Thyroid gland (tissue), 4 donors: Measurements from ENCODE around the gene CLGN. TPM values are rescaled to one million over a fixed set of nuclear protein-coding genes. Genes with fewer than 3 reads are reported as not detected.

Source experiments
- DNase-seq, 2 donors: peaks; one replicate each; pipeline ENCODE4 v3.0.0-alpha.2; 2019
- H3K27ac ChIP-seq, 3 donors: fragments of 200-600 bp; sonication (generic); 1 replicate in 2 of 3; 2 replicates in 1 of 3; pipeline ENCODE4 v1.5.1; 2016 to 2019; ENCODE audit warnings: mild to moderate bottlenecking in 1 of 3, moderate library complexity in 1 of 3
- H3K27me3 ChIP-seq: fragments of 200-600 bp; sonication (generic); one replicate; pipeline ENCODE4 v1.5.1; 2019
- H3K36me3 ChIP-seq, 2 donors: fragments of 200-600 bp; sonication (generic); one replicate each; pipeline ENCODE4 v1.5.1; 2016 to 2019
- H3K4me1 ChIP-seq, 2 donors: fragments of 200-600 bp; sonication (generic); one replicate each; pipeline ENCODE4 v1.5.1; 2017 to 2019
- H3K4me3 ChIP-seq, 3 donors: fragments of 200-600 bp; sonication (generic); replicated peaks in 1 of 3; 1 replicate in 2 of 3; 2 replicates in 1 of 3; pipeline ENCODE4 v1.5.1; 2016; ENCODE audit warnings: mild to moderate bottlenecking in 1 of 3
- H3K9me3 ChIP-seq: fragments of 200-600 bp; sonication (generic); one replicate; pipeline ENCODE4 v1.5.1; 2017
- CTCF ChIP-seq, 6 experiments: fragments of 200-600 bp in 3 of 6; fragments of 450-650 bp in 3 of 6; sonication (generic) in 3 of 6; IDR thresholded peaks; one replicate each; pipeline ENCODE4 v1.5.1; 2016 to 2019; ENCODE audit warnings: antibody characterized with exemption in 6 of 6, mild to moderate bottlenecking in 2 of 6, inconsistent platforms in 1 of 6, moderate library complexity in 1 of 6
- POLR2A ChIP-seq, 2 donors: fragments of 450-650 bp; IDR thresholded peaks; one replicate each; pipeline ENCODE4 v1.6.1; 2017; ENCODE audit warnings: antibody characterized with exemption in 2 of 2, mild to moderate bottlenecking in 2 of 2, moderate library complexity in 1 of 2
- WGBS, 2 donors: methylation state at CpG; one replicate each; pipeline ENCODE4 v1.1.5; 2017; 5-methylcytosine and 5-hydroxymethylcytosine counted together
- intact Hi-C: fragments of 100-400 bp; cut with DNase I; formaldehyde crosslinking; loops from one replicate; pipeline ENCODE4 v1.15.1; 2023
- total RNA-seq, 4 donors: library from RNA; depleted of rRNA; stranded (reverse); fragments of >200 nt; gene quantifications; one replicate each; pipeline ENCODE4 v1.2.3, GENCODE V29; 2016

CLGN gene
- total RNA-seq, 4 donors from 2014 or later: 0.11 to 0.39 (median 0.13) TPM; not detected in 1

- Histone ChIP-seq H3K4me1 (no peaks in the 10 kb centered on the region), H3K4me3 (no peak overlapping the region), H3K9me3 (no peaks in the 10 kb centered on the region), H3K27me3 (no peaks in the 10 kb centered on the region), H3K36me3 (no peaks in the 10 kb centered on the region), H3K27ac (no peak overlapping the region)
- intact Hi-C loops: loop anchor here (10.0 kb wide), 1 partner anchor 486 kb away; no protein-coding TSS in a partner anchor
- DNase-seq: no peak
- WGBS, 2 donors: 86% methylated on average over 3 of the region's 3 CpGs
- TF ChIP-seq POLR2A (IDR thresholded peaks at IDR 0.05) (no peak), CTCF (IDR thresholded peaks at IDR 0.05) (no peak)
These were observed 58.8 kb downstream of the CLGN start for GRCh38 chr4:140368686-140369085.

GRCh38 chr4:140367738-140368137 is 59.7 kb downstream of the CLGN start:
- Histone ChIP-seq H3K4me3 (no peak overlapping the region), H3K9me3 (no peaks in the 10 kb centered on the region), H3K4me1 (no peaks in the 10 kb centered on the region), H3K36me3 (no peaks in the 10 kb centered on the region), H3K27me3 (no peaks in the 10 kb centered on the region), H3K27ac (no peak overlapping the region)
- peak; percentile 8 to 24 for DNase-seq
- 78 to 82% methylated on average over 2 of the region's 2 CpGs for WGBS, 2 donors
- no peak for TF ChIP-seq CTCF (IDR thresholded peaks at IDR 0.05)
- no peak for TF ChIP-seq POLR2A (IDR thresholded peaks at IDR 0.05)
- intact Hi-C loops: loop anchor here (10.0 kb wide), 1 partner anchor 487 kb away; no protein-coding TSS in a partner anchor

GRCh38 chr4:140363558-140363957 is 63.9 kb downstream of the CLGN start:
- Histone ChIP-seq H3K36me3 (no peaks in the 10 kb centered on the region), H3K4me1 (no peaks in the 10 kb centered on the region), H3K27ac (no peak overlapping the region), H3K9me3 (no peaks in the 10 kb centered on the region), H3K27me3 (no peaks in the 10 kb centered on the region), H3K4me3 (no peak overlapping the region)
- TF ChIP-seq POLR2A (IDR thresholded peaks at IDR 0.05) (no peak), CTCF (IDR thresholded peaks at IDR 0.05) (no peak)
- intact Hi-C loops: loop anchor here (10.0 kb wide), 1 partner anchor 491 kb away; no protein-coding TSS in a partner anchor
- no peak for DNase-seq

GRCh38 chr4:140363051-140363450 is 64.4 kb downstream of the CLGN start:
- Histone ChIP-seq H3K27me3 (no peaks in the 10 kb centered on the region), H3K9me3 (no peaks in the 10 kb centered on the region), H3K4me1 (no peaks in the 10 kb centered on the region), H3K36me3 (no peaks in the 10 kb centered on the region), H3K4me3 (no peak overlapping the region), H3K27ac (no peak overlapping the region)
- no peak for DNase-seq
- TF ChIP-seq CTCF (IDR thresholded peaks at IDR 0.05): no peak
- TF ChIP-seq POLR2A (IDR thresholded peaks at IDR 0.05): no peak
- intact Hi-C loops: loop anchor here (10.0 kb wide), 1 partner anchor 492 kb away; no protein-coding TSS in a partner anchor
- 85 to 89% methylated on average over 3 of the region's 3 CpGs for WGBS, 2 donors

GRCh38 chr4:140361099-140361498 is 66.3 kb downstream of the CLGN start:
- Histone ChIP-seq H3K4me1 (no peaks in the 10 kb centered on the region), H3K27ac (no peak overlapping the region), H3K27me3 (no peaks in the 10 kb centered on the region), H3K4me3 (no peak overlapping the region), H3K9me3 (no peaks in the 10 kb centered on the region), H3K36me3 (no peaks in the 10 kb centered on the region)
- intact Hi-C loops: loop anchor here (10.0 kb wide), 1 partner anchor 494 kb away; no protein-coding TSS in a partner anchor
- TF ChIP-seq POLR2A (IDR thresholded peaks at IDR 0.05) (no peak), CTCF (IDR thresholded peaks at IDR 0.05) (no peak)
- no peak for DNase-seq
- 87 to 90% methylated on average over 4 of the region's 4 CpGs for WGBS, 2 donors
